K562 (cell line): ENCODE results near the gene CDKN1C. TPM values are rescaled to one million over a fixed set of nuclear protein-coding genes. Genes with fewer than 3 reads are reported as not detected.

Source experiments
- CBFA2T3 ChIP-seq: fragments of 450-650 bp; IDR thresholded peaks from 2 replicates; pipeline ENCODE4 v1.6.1; 2017
- COPS2 ChIP-seq: fragments of 450-650 bp; conservative IDR thresholded peaks from 2 replicates; pipeline ENCODE4 v1.6.1; 2016; ENCODE audit warnings: mild to moderate bottlenecking, moderate library complexity
- DLX4 ChIP-seq: fragments of 250-450 bp; sonication (Bioruptor Pico); IDR thresholded peaks from 2 replicates; pipeline ENCODE4 v1.6.1; 2021; ENCODE audit warnings: mild to moderate bottlenecking
- DNMT1 ChIP-seq: fragments of 450-650 bp; IDR thresholded peaks from 2 replicates; pipeline ENCODE4 v1.6.1; 2016; ENCODE audit warnings: antibody characterized with exemption, mild to moderate bottlenecking
- GTF2F1 ChIP-seq: IDR thresholded peaks from 2 replicates; pipeline ENCODE4 v1.6.1; 2011; ENCODE audit warnings: low read depth, low read length, improper control_type of control experiment
- IFI16 ChIP-seq: fragments of 250-450 bp; sonication (Bioruptor Pico); IDR thresholded peaks from 2 replicates; pipeline ENCODE4 v2.1.2; 2022; ENCODE audit warnings: mild to moderate bottlenecking, inconsistent platforms
- JUN ChIP-seq, 2 experiments: sonication (generic) in 1 of 2; formaldehyde crosslinking in 1 of 2; IDR thresholded peaks; 2 replicates each; pipeline versions ENCODE4 v1.6.1 to v1.8.0; 2012 to 2022; ENCODE audit warnings: borderline replicate concordance in 2 of 2, mild to moderate bottlenecking in 2 of 2, improper control_type of control experiment in 1 of 2, low read depth in 1 of 2, low read length in 1 of 2, missing genetic modification reagents in 1 of 2
- KDM2B ChIP-seq: fragments of 250-450 bp; sonication (Bioruptor Pico); IDR thresholded peaks from 2 replicates; pipeline ENCODE4 v1.8.0; 2021; ENCODE audit warnings: mild to moderate bottlenecking, moderate library complexity
- MCM7 ChIP-seq, 2 experiments: fragments of 450-650 bp; IDR thresholded peaks; 2 replicates each; pipeline ENCODE4 v1.6.1; 2016 to 2018
- NR1H2 ChIP-seq: sonication (generic); formaldehyde crosslinking; IDR thresholded peaks from 2 replicates; pipeline ENCODE4 v1.4.0; 2020; ENCODE audit warnings: mild to moderate bottlenecking, missing genetic modification reagents
- PHTF2 ChIP-seq: fragments of 250-450 bp; sonication (Bioruptor Pico); IDR thresholded peaks from 2 replicates; pipeline ENCODE4 v1.5.0; 2021; ENCODE audit warnings: mild to moderate bottlenecking
- POLR2AphosphoS5 ChIP-seq: IDR thresholded peaks from 2 replicates; pipeline ENCODE4 v1.6.1; 2011; ENCODE audit warnings: mild to moderate bottlenecking, low read depth, low read length, moderate library complexity; ENCODE audit not compliant: control insufficient read depth, insufficient read depth
- POLR2H ChIP-seq: IDR thresholded peaks from 2 replicates; pipeline ENCODE4 v1.6.1; 2016; ENCODE audit warnings: missing genetic modification characterization, low read depth, mild to moderate bottlenecking, control low read depth, missing compliant biosample characterization, moderate library complexity
- SETDB1 ChIP-seq: IDR thresholded peaks from one replicate; pipeline ENCODE4 v1.6.1; 2012; ENCODE audit warnings: low read length, control low read depth, inconsistent platforms
- SLC30A9 ChIP-seq: fragments of 250-450 bp; sonication (Bioruptor Pico); IDR thresholded peaks from 2 replicates; pipeline ENCODE4 v1.8.0; 2022; ENCODE audit warnings: mild to moderate bottlenecking, moderate library complexity
- SP1 ChIP-seq: sonication (generic); formaldehyde crosslinking; IDR thresholded peaks from 2 replicates; pipeline ENCODE4 v1.8.1; 2022; ENCODE audit warnings: mild to moderate bottlenecking, missing genetic modification reagents
- SREBF1 ChIP-seq: fragments of 150-350 bp; IDR thresholded peaks from 2 replicates; pipeline ENCODE4 v1.6.1; 2014; ENCODE audit warnings: antibody characterized with exemption, low read depth, low read length, borderline replicate concordance
- THRA ChIP-seq: fragments of 450-650 bp; IDR thresholded peaks from 2 replicates; pipeline ENCODE4 v1.6.1; 2017; ENCODE audit warnings: mild to moderate bottlenecking, moderate library complexity
- USF2 ChIP-seq: sonication (generic); formaldehyde crosslinking; IDR thresholded peaks from 2 replicates; pipeline ENCODE4 v1.5.0; 2020; ENCODE audit warnings: missing genetic modification reagents
- ZBTB33 ChIP-seq: sonication (generic); formaldehyde crosslinking; IDR thresholded peaks from 2 replicates; pipeline ENCODE4 v1.8.1; 2023; ENCODE audit warnings: mild to moderate bottlenecking, missing genetic modification reagents
- ZBTB9 ChIP-seq: fragments of 450-650 bp; formaldehyde crosslinking; IDR thresholded peaks from 2 replicates; pipeline ENCODE4 v1.4.0; 2020; ENCODE audit warnings: mild to moderate bottlenecking, moderate library complexity
- ZNF354B ChIP-seq: fragments of 250-450 bp; sonication (Bioruptor Pico); IDR thresholded peaks from 2 replicates; pipeline ENCODE4 v1.4.0; 2020
- ZNF77 ChIP-seq: fragments of 250-450 bp; sonication (Bioruptor Pico); IDR thresholded peaks from 2 replicates; pipeline ENCODE4 v1.5.0; 2020
- ZNF830 ChIP-seq: fragments of 250-450 bp; sonication (Bioruptor Pico); IDR thresholded peaks from 2 replicates; pipeline ENCODE4 v1.5.0; 2021; ENCODE audit warnings: mild to moderate bottlenecking
- polyA plus RNA-seq, 8 experiments: library from polyadenylated mRNA; depleted of rRNA in 4 of 8; stranded (reverse) in 5 of 8; unstranded in 3 of 8; fragments of >200 nt; fragmentation: Nextera tagmentation in 2 of 8; fragmentation: Illumina TruSeq in 1 of 8; extraction: Ambion mirVana in 2 of 8; extraction: Trizol in 1 of 8; gene quantifications; 2 replicates each; pipeline versions ENCODE4 v1.2.1 to v1.2.3, GENCODE V29; 2011 to 2014; ENCODE audit warnings: inconsistent platforms in 1 of 8, missing spikeins in 1 of 8
- total RNA-seq, 7 experiments: library from RNA; depleted of rRNA in 6 of 7; stranded (reverse); fragments of >200 nt in 6 of 7; fragmentation: Illumina TruSeq in 2 of 7; extraction: Trizol in 2 of 7; gene quantifications; 2 replicates each; pipeline versions ENCODE4 v1.2.1 to v1.2.3, GENCODE V29; 2011 to 2021; ENCODE audit warnings: low replicate concordance in 1 of 7

The CDKN1C gene
- total and polyA plus RNA-seq, 9 of the 15 experiments (the other 6 are each of a cell fraction or from before 2014, with no cell fraction given), result 2.8 to 21.1 (median 9.3) TPM

- TF ChIP-seq ZNF77 (CRISPR knock-in tag), result no peak
- no peak for TF ChIP-seq THRA
- peak; percentile 68 for TF ChIP-seq ZBTB33
- no peak for TF ChIP-seq ZNF830 (CRISPR knock-in tag)
- no peak for TF ChIP-seq DNMT1
- TF ChIP-seq SLC30A9 (CRISPR knock-in tag), result no peak
- no peak for TF ChIP-seq SETDB1
- TF ChIP-seq USF2, result peak; percentile 30; the same call in 1 of the 2 replicates
- no peak for TF ChIP-seq ZNF354B (CRISPR knock-in tag)
- no peak for TF ChIP-seq GTF2F1
- TF ChIP-seq KDM2B (CRISPR knock-in tag), result no peak
- TF ChIP-seq PHTF2 (CRISPR knock-in tag), result no peak
- TF ChIP-seq COPS2, result no peak
- no peak for TF ChIP-seq POLR2H
- no peak for TF ChIP-seq MCM7 (IDR thresholded peaks at IDR 0.05)
- TF ChIP-seq SP1, result no peak
- TF ChIP-seq NR1H2 (CRISPR knock-in tag), result no peak
- TF ChIP-seq JUN (IDR thresholded peaks at IDR 0.05; ENCODE audit: borderline replicate concordance, low read depth, low read length), result peak; percentile 86; the same call in 1 of the 2 replicates
- no peak for TF ChIP-seq JUN (CRISPR knock-in tag; IDR thresholded peaks at IDR 0.05; ENCODE audit: borderline replicate concordance)
- no peak for TF ChIP-seq DLX4
- TF ChIP-seq CBFA2T3, result 0 out of 2 replicates have a peak, but pooled peaks have one; percentile 14
- no peak for TF ChIP-seq SREBF1
- peak; percentile 40; the same call in 1 of the 2 replicates for TF ChIP-seq ZBTB9 (CRISPR knock-in tag)
- no peak for TF ChIP-seq IFI16
- no peak for TF ChIP-seq POLR2AphosphoS5
Measured at GRCh38 chr11:2898366-2899079, 12.9 kb upstream of the CDKN1C start (continued).
